HEK293 (cell line): Measurements from ENCODE around the gene SNAP47.

Experiments
- MYNN ChIP-seq: fragments of 450-650 bp; formaldehyde crosslinking; IDR thresholded peaks from 2 replicates; pipeline ENCODE4 v1.5.1; 2016; ENCODE audit warnings: missing biosample characterization, missing genetic modification characterization, borderline replicate concordance
- SCRT2 ChIP-seq: fragments of 450-650 bp; formaldehyde crosslinking; IDR thresholded peaks from 2 replicates; pipeline ENCODE4 v1.5.1; 2016; ENCODE audit warnings: missing biosample characterization, missing genetic modification characterization
- ZBTB1 ChIP-seq: fragments of 450-650 bp; formaldehyde crosslinking; IDR thresholded peaks from 2 replicates; pipeline ENCODE4 v1.5.1; 2016; ENCODE audit warnings: missing biosample characterization, missing genetic modification characterization
- ZNF16 ChIP-seq: fragments of 450-650 bp; formaldehyde crosslinking; IDR thresholded peaks from 2 replicates; pipeline ENCODE4 v1.5.1; 2016; ENCODE audit warnings: low read depth, missing biosample characterization, missing genetic modification characterization
- ZNF174 ChIP-seq: fragments of 450-650 bp; formaldehyde crosslinking; IDR thresholded peaks from 2 replicates; pipeline ENCODE4 v1.5.0; 2017; ENCODE audit warnings: missing biosample characterization, mild to moderate bottlenecking, missing genetic modification characterization
- ZNF274 ChIP-seq, 2 experiments: fragments of 200-500 bp in 1 of 2; fragments of 450-650 bp in 1 of 2; sonication (Bioruptor generic) in 1 of 2; formaldehyde crosslinking in 1 of 2; IDR thresholded peaks; 2 replicates each; pipeline versions ENCODE4 v1.5.1 to v1.6.1; 2014 to 2016; ENCODE audit warnings: borderline replicate concordance in 1 of 2, inconsistent platforms in 1 of 2, low read length in 1 of 2, missing biosample characterization in 1 of 2, missing genetic modification characterization in 1 of 2
- ZNF302 ChIP-seq: fragments of 450-650 bp; formaldehyde crosslinking; IDR thresholded peaks from 2 replicates; pipeline ENCODE4 v1.5.1; 2016; ENCODE audit warnings: missing biosample characterization, missing genetic modification characterization, low read depth
- ZNF423 ChIP-seq: fragments of 450-650 bp; formaldehyde crosslinking; IDR thresholded peaks from 2 replicates; pipeline ENCODE4 v1.5.1; 2016; ENCODE audit warnings: missing biosample characterization, missing genetic modification characterization
- ZNF544 ChIP-seq: fragments of 450-650 bp; formaldehyde crosslinking; IDR thresholded peaks from 2 replicates; pipeline ENCODE4 v1.5.0; 2017; ENCODE audit warnings: missing biosample characterization, missing genetic modification characterization
- ZNF777 ChIP-seq: fragments of 450-650 bp; formaldehyde crosslinking; IDR thresholded peaks from 2 replicates; pipeline ENCODE4 v1.5.1; 2017; ENCODE audit warnings: missing biosample characterization, missing genetic modification characterization, borderline replicate concordance
- TF ChIP-seq, protein P1 (sequence below): fragments of 450-650 bp; formaldehyde crosslinking; IDR thresholded peaks from 2 replicates; pipeline ENCODE4 v1.5.1; 2016; ENCODE audit warnings: missing biosample characterization, missing genetic modification characterization
- TF ChIP-seq, protein P2 (sequence below): fragments of 450-650 bp; formaldehyde crosslinking; IDR thresholded peaks from 2 replicates; pipeline ENCODE4 v1.5.1; 2016; ENCODE audit warnings: missing biosample characterization, missing genetic modification characterization
- TF ChIP-seq, protein P3 (sequence below): fragments of 450-650 bp; formaldehyde crosslinking; IDR thresholded peaks from 2 replicates; pipeline ENCODE4 v1.5.1; 2016; ENCODE audit warnings: missing biosample characterization, missing genetic modification characterization
- TF ChIP-seq, protein P4 (sequence below): fragments of 450-650 bp; formaldehyde crosslinking; optimal IDR thresholded peaks from 2 replicates; pipeline ENCODE3; 2016; ENCODE audit warnings: missing biosample characterization, mild to moderate bottlenecking, missing genetic modification characterization

DNA sequence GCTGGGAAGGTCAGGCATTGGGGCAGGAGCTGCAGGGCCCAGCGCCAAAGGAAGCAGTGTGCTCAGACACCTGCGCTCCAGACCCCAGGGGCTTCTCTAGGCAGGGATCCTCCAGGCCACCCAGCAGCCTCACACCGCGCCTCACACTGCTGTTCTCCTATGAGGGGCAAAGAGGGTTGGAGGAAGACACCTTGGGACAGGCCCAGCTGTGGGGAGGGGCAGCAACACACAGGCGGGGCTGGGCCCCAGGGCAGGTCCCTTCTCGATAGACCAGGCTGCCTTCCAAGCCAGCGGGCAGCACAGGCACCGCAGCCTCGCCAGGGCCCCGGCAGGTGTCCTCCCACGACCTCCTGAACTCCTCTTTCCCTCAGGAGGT, 59.6 kb downstream of the SNAP47 start:
- TF ChIP-seq, protein P1, sequence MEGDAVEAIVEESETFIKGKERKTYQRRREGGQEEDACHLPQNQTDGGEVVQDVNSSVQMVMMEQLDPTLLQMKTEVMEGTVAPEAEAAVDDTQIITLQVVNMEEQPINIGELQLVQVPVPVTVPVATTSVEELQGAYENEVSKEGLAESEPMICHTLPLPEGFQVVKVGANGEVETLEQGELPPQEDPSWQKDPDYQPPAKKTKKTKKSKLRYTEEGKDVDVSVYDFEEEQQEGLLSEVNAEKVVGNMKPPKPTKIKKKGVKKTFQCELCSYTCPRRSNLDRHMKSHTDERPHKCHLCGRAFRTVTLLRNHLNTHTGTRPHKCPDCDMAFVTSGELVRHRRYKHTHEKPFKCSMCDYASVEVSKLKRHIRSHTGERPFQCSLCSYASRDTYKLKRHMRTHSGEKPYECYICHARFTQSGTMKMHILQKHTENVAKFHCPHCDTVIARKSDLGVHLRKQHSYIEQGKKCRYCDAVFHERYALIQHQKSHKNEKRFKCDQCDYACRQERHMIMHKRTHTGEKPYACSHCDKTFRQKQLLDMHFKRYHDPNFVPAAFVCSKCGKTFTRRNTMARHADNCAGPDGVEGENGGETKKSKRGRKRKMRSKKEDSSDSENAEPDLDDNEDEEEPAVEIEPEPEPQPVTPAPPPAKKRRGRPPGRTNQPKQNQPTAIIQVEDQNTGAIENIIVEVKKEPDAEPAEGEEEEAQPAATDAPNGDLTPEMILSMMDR (tag by site-specific recombination), result no peak
- TF ChIP-seq ZNF777 (tag by site-specific recombination) (no peak), ZNF274 (IDR thresholded peaks at IDR 0.05; ENCODE audit: low read length) (no peak), ZNF274 (tag by site-specific recombination; IDR thresholded peaks at IDR 0.05; ENCODE audit: borderline replicate concordance) (no peak), ZNF544 (tag by site-specific recombination) (no peak), ZNF302 (tag by site-specific recombination) (no peak), ZBTB1 (tag by site-specific recombination) (no peak), ZNF423 (no peak), SCRT2 (tag by site-specific recombination) (no peak), MYNN (tag by site-specific recombination) (no peak), ZNF174 (tag by site-specific recombination) (no peak), ZNF16 (tag by site-specific recombination) (no peak)
- TF ChIP-seq, protein P2, sequence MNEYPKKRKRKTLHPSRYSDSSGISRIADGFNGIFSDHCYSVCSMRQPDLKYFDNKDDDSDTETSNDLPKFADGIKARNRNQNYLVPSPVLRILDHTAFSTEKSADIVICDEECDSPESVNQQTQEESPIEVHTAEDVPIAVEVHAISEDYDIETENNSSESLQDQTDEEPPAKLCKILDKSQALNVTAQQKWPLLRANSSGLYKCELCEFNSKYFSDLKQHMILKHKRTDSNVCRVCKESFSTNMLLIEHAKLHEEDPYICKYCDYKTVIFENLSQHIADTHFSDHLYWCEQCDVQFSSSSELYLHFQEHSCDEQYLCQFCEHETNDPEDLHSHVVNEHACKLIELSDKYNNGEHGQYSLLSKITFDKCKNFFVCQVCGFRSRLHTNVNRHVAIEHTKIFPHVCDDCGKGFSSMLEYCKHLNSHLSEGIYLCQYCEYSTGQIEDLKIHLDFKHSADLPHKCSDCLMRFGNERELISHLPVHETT, result no peak
- TF ChIP-seq, protein P3, sequence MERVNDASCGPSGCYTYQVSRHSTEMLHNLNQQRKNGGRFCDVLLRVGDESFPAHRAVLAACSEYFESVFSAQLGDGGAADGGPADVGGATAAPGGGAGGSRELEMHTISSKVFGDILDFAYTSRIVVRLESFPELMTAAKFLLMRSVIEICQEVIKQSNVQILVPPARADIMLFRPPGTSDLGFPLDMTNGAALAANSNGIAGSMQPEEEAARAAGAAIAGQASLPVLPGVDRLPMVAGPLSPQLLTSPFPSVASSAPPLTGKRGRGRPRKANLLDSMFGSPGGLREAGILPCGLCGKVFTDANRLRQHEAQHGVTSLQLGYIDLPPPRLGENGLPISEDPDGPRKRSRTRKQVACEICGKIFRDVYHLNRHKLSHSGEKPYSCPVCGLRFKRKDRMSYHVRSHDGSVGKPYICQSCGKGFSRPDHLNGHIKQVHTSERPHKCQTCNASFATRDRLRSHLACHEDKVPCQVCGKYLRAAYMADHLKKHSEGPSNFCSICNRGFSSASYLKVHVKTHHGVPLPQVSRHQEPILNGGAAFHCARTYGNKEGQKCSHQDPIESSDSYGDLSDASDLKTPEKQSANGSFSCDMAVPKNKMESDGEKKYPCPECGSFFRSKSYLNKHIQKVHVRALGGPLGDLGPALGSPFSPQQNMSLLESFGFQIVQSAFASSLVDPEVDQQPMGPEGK (tag by site-specific recombination), result no peak
- TF ChIP-seq, protein P4, sequence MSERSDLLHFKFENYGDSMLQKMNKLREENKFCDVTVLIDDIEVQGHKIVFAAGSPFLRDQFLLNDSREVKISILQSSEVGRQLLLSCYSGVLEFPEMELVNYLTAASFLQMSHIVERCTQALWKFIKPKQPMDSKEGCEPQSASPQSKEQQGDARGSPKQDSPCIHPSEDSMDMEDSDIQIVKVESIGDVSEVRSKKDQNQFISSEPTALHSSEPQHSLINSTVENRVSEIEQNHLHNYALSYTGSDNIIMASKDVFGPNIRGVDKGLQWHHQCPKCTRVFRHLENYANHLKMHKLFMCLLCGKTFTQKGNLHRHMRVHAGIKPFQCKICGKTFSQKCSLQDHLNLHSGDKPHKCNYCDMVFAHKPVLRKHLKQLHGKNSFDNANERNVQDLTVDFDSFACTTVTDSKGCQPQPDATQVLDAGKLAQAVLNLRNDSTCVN, result no peak
